HG03354 (cell line): ENCODE data around the gene PGS1.

ENCODE experiments used
- ATAC-seq: cut with Tn5 transposase; IDR thresholded peaks from one replicate; pipeline ENCODE4 v1.9.1; 2021; ENCODE audit warnings: mild to moderate bottlenecking; ENCODE audit not compliant: unreplicated experiment, poor library complexity, severe bottlenecking

The PGS1 gene

GRCh38 chr17:78421534-78422266 is 43.3 kb downstream of the PGS1 start:
- no peak for ATAC-seq

GRCh38 chr17:78422267-78422605 is 43.8 kb downstream of the PGS1 start:
- ATAC-seq, result no peak

DNA sequence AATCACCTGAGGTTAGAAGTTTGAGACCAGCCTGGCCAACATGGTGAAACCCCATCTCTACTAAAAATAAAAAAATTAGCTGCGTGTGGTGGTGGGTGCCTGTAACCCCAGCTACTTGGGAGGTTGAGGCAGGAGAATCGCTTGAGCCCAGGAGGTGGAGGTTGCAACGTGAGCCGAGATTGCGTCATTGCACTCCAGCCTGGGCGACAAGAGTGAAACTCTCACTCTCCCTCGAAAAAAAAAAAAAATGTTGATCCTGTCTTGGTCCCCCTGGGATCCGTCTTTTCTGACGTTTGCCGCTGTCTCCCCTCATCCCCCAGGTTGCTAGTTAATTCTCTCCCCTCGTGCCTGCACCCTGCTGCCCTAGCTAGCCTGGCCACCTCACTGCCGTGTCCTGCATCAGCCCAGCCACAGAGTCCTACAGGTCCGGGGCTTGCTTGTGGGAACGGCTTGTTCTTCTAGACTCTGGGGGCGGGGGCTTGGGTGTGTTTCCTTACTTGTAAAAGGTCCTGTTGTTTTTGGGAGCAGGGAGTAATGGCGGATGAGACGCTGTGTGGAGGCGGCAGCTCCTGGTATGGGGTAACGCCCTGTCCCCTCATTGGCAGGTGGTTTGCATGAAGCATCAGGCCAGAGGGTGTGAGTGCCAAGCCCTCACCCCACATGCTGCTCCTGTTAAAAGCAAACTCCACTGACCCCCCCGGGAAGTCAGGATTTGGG is 44.6 kb downstream of the PGS1 start:
- ATAC-seq, result no peak

DNA sequence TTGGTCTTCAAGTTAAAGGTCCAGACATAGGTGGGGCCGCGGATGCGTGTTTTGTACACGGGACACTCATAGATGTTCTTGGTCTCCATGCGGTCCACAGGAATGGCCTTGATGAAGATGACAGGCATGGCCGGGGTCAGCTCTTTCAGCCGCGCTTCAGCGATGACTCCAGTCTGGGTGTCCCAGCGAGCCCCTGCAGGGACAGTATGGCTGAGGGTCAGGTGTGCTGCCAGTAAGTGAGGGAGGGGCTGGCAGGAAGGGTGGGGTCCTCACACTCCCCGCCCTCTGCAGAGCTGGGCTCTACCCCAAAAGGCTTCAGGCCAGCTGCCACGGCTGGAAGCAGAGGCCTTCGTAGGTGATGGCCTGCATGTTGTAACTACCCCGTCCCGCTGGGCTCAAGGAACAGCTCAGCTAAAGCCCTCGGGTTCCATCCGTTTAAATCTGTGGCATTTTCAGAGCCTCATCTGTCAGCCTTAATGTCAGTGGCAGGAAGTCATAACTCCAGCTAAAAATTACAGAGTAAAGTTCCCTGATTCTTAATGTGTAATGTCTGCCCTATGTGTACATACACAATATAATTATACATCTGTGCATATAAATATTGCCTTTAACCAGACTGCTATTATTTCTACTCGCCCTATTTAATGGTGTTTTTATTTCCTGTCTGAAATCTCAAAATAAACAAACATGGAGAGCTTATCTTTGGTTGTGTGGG is 45.7 kb downstream of the PGS1 start:
- ATAC-seq, result no peak

GRCh38 chr17:78425429-78425828 is 47.0 kb downstream of the PGS1 start:
- no peak for ATAC-seq

- ATAC-seq, result no peak
These were observed 47.9 kb downstream of the PGS1 start for GRCh38 chr17:78426293-78426879.

DNA sequence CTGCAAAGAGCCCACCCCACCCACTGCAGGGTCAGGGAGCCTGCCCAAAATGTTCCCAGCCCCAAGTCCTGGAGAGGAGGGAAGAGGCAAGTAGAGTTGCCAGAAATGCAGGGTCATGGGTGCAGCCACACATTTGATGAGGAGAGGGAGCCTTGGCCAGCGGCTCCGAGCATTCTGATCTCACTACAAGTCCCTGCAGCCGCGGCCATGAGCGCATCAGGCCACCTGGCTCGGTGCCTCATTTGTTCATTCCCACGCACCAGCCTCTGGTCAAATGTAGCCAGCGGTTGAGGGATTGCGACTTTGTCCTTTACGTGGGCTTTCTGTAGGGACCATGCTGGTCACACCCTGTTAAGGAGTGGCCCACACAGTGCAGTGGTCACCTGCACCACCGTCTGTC is 48.7 kb downstream of the PGS1 start:
- ATAC-seq, result no peak

GRCh38 chr17:78428025-78428575 is 49.7 kb downstream of the PGS1 start:
- no peak for ATAC-seq

DNA sequence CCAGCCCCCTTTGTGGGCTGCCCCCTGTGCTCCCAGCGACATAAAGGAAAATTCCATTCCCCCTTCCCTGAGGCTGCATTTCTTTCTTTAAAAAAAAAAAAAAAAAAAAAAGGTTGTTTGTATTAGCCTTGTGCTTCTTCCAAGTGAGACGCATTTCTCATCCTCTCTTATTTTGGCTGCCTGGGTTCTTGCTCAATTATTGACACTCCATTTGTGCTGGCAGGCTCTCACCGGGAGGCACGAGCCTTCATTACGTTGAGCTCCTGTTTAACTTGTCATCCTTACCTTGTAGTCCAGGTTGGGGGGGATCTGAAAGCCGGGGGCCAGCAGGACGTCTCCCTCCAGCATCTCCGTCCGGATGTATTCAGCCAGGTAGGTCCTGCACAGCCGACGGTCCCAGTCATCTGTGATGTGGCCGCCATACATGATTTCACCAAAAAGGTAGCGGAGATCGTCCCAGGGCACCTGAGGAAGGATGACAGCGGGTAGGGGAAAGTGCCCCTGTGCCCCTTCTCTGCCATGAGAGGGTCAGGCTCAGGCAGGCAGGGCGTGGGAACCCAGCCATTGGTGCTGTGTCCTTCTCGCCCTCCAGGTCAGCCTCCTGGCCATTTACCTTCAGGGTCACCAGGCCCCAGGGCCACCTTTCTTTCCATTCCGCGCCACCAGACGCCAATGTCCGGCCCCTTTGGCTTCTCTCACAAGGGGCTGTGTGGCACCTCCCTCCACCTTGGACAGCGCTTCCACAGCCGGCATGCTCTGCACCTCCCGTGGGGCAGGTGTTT is 50.6 kb downstream of the PGS1 start:
- ATAC-seq, result no peak

- no peak for ATAC-seq
These were observed 51.2 kb downstream of the PGS1 start for GRCh38 chr17:78429618-78429995.

DNA sequence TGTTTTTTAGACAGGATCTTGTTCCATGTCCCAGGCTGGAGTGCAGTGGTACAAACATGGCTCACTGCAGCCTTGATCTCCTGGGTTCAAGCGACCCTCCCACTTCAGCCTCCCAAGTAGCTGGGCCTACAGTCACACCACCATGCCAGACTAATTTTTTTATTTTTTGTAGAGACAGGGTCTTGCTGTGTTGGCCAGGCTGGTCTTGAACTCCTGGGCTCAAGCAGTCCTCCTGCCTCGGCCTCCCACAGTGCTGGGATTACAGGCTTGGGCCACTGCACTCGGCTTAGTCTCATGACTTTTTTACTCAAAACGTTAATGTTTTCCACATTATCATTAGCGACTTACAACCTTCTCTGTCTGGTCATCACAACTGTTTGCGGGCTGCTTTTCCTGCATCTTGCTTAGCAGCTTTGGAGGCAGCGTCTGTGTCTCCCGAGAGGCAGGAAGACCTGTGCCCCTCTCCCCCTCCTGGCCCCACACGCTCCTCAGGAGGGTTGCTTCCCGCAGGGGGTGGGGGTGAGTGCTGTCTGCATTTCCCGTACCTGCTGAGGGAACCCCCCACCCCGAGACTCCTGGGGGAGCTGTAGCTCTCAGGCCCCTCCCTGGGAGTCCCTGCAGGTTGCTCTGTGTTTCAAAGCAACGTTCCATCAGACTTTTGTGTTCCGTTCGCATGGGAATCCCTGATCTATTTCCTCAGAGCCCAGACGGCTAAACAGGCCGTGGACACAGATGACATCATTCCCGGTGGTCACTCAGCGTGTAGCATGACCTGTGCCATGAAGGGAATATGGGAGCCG is 52.6 kb downstream of the PGS1 start:
- no peak for ATAC-seq

- no peak for ATAC-seq
These were observed 53.2 kb downstream of the PGS1 start for GRCh38 chr17:78431692-78431958.

- no peak for ATAC-seq
These were observed 54.0 kb downstream of the PGS1 start for GRCh38 chr17:78432226-78433012.

- ATAC-seq, result no peak
These were observed 54.7 kb downstream of the PGS1 start for GRCh38 chr17:78433013-78433727.

DNA sequence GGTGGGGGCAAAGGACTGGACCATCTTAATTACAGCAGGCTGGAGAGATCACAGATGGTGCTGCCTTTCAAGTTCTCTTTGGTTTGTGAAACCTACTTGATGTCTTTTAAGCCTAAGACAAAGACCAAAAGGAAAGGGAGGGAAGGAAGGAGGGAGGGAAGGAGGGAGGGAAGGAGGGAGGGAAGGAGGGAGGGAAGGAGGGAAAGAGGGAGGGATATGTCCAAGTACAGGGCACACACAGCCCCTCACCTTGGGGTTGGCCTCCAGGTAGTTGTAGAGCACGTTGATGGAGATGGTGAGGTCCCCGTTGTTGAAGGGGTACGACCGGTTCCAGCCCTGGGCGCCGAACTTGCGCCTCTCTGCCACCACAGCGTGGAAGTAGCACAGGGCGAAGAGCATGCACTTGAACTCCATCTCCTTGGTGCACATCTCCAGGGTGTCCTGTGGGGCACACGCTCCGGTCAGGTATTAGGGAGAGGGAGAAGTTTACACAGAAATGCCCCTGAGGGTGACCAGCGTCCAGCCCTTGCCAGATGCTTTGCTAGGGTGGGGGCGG is 55.4 kb downstream of the PGS1 start:
- no peak for ATAC-seq

DNA sequence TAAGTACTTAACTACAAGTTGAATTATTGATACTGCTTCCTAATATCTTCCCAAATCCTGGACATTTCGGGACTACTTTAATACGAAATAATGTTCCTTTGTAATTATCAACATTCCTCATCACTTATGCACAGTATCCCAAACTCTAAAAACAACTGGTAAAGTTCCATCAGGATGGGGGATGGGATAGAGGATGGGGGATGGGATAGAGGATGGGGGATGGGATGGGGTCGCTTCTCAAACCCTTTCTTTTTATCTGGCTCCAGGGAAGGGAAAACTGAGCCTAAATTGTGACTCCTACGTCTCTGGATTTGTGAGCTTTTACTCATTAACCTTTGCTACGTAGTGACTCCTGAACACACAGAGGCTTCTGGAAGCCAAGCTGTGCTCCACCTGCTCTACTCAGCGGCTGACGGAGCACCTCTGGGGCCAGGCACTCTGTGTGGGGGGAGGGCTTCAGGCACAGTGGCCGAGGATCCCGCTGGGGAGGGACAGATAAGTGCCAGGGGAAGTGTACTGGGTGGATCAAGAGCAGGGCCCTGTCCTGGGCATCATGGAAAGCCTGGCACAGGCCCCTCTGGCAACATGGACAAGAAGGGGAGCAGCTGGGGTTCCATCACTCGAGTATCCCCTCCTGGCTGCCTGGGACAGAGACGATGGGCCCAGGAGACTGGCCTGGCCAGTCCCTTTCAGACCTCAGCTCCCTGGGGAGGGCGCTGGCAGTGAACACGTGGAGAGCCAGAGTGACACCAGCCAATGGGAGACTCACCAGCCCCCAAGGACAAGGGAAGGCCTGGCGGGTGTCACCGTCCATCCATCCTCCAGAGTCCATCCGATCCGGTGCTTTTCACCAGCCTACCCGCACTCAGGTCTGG is 56.2 kb downstream of the PGS1 start:
- no peak for ATAC-seq
